HFFc6 (cell line): ENCODE measurements around the gene RAB3B. TPM values are rescaled to one million over a fixed set of nuclear protein-coding genes. Genes with fewer than 3 reads are reported as not detected.

Experiments
- DNase-seq: peaks from one replicate; pipeline ENCODE4 v3.0.0-alpha.2; 2018
- H3K27ac Mint-ChIP-seq: 2 replicates; pipeline ENCODE4 v1.8.0; 2020; ENCODE audit warnings: mild to moderate bottlenecking, mixed read lengths
- H3K27me3 Mint-ChIP-seq: 2 replicates; pipeline ENCODE4 v1.8.0; 2021; ENCODE audit warnings: mild to moderate bottlenecking, moderate library complexity, mixed read lengths; ENCODE audit not compliant: insufficient read depth
- H3K36me3 Mint-ChIP-seq: 2 replicates; pipeline ENCODE4 v1.8.0; 2021; ENCODE audit warnings: low read depth, mixed read lengths
- H3K4me1 Mint-ChIP-seq: 2 replicates; pipeline ENCODE4 v1.8.0; 2020; ENCODE audit warnings: low read depth, mixed read lengths
- H3K4me3 Mint-ChIP-seq: 2 replicates; pipeline ENCODE4 v1.8.0; 2020; ENCODE audit warnings: mild to moderate bottlenecking, moderate library complexity, mixed read lengths
- H3K9me3 Mint-ChIP-seq: 2 replicates; pipeline ENCODE4 v1.8.0; 2020; ENCODE audit warnings: mild to moderate bottlenecking, mixed read lengths
- CTCF ChIP-seq: fragments of 200-600 bp; sonication (generic); IDR thresholded peaks from 2 replicates; pipeline ENCODE4 v1.5.0; 2021; ENCODE audit warnings: antibody characterized with exemption, mild to moderate bottlenecking
- long read RNA-seq: library from polyadenylated mRNA; unstranded; transcript quantifications from one replicate; pipeline ENCODE4 v2.0.0, GENCODE V29; 2019
- total RNA-seq, 6 experiments: library from RNA; stranded (reverse); fragmentation: NEBNext Ultra II Directional; extraction: Animal tissue kit (Norgen Biotek cat#: 25700); gene quantifications; 2 replicates in 1 of 6; 3 replicates in 5 of 6; pipeline ENCODE4 v1.2.3, GENCODE V29; 2021

Gene RAB3B
- total RNA-seq = 100 to 1,000 TPM; 138 to 174 (median 157) TPM
- long read RNA-seq, full-length matches to known transcripts = 249 of 528 reads
- long read RNA-seq, partial matches to known transcripts = 34 of 528 reads
- long read RNA-seq, other reads (novel, unspliced or antisense) = 245 of 528 reads

GRCh38 chr1:51990478-51990965 lies at the start of gene RAB3B:
TSS of gene RAB3B (minus strand) at chr1:51990700. CDS start at chr1:51977117, 13,583 bp downstream.
- peaks cover 26% of the 10 kb centered on the region for H3K36me3 Mint-ChIP-seq
- H3K27me3 Mint-ChIP-seq = peaks cover 6% of the 10 kb centered on the region
- H3K4me1 Mint-ChIP-seq = peaks cover 40% of the 10 kb centered on the region
- peak; percentile 52 for DNase-seq
- H3K27ac Mint-ChIP-seq = peak within 1 kb of the TSS; percentile 61
- peak within 1 kb of the TSS; percentile 89 for H3K4me3 Mint-ChIP-seq
- H3K9me3 Mint-ChIP-seq = no peaks in the 10 kb centered on the region
- no peak; the same call in 1 of the 2 replicates for TF ChIP-seq CTCF

- no peak for TF ChIP-seq CTCF
- Mint-ChIP-seq H3K4me3 (no peak overlapping the region), H3K9me3 (no peaks in the 10 kb centered on the region), H3K27ac (no peak overlapping the region), H3K36me3 (no peaks in the 10 kb centered on the region; the same call in 1 of the 2 replicates), H3K27me3 (no peaks in the 10 kb centered on the region; the same call in none of the 2 replicates), H3K4me1 (peaks cover 14% of the 10 kb centered on the region)
- no peak for DNase-seq
Measured at GRCh38 chr1:52037909-52038308, 47.4 kb upstream of the RAB3B start.

- Mint-ChIP-seq H3K9me3 (no peaks in the 10 kb centered on the region), H3K27me3 (peaks cover 3% of the 10 kb centered on the region), H3K4me1 (peaks cover 15% of the 10 kb centered on the region), H3K27ac (no peak overlapping the region), H3K4me3 (no peak overlapping the region), H3K36me3 (peaks cover 4% of the 10 kb centered on the region)
- DNase-seq = no peak
- no peak for TF ChIP-seq CTCF
Measured at GRCh38 chr1:52037402-52037814, 46.9 kb upstream of the RAB3B start.

- H3K27me3 Mint-ChIP-seq = peaks cover 3% of the 10 kb centered on the region; the same call in 1 of the 2 replicates
- DNase-seq = no peak
- peak overlapping the region; percentile 94 for H3K4me3 Mint-ChIP-seq
- peak overlapping the region; percentile 97 for H3K27ac Mint-ChIP-seq
- peaks cover 27% of the 10 kb centered on the region for H3K36me3 Mint-ChIP-seq
- H3K9me3 Mint-ChIP-seq = no peaks in the 10 kb centered on the region
- no peak for TF ChIP-seq CTCF
- H3K4me1 Mint-ChIP-seq = peaks cover 44% of the 10 kb centered on the region
Measured at GRCh38 chr1:52034050-52034384, 43.5 kb upstream of the RAB3B start.

GRCh38 chr1:52033190-52034049 lies 42.9 kb upstream of the RAB3B start, which contains the start of gene KTI12:
TSS of gene KTI12 (minus strand) at chr1:52033810. CDS start at chr1:52033761, 49 bp downstream.
- H3K36me3 Mint-ChIP-seq = peaks cover 27% of the 10 kb centered on the region
- H3K9me3 Mint-ChIP-seq = no peaks in the 10 kb centered on the region
- DNase-seq = peak; percentile 84
- peaks cover 3% of the 10 kb centered on the region; the same call in 1 of the 2 replicates for H3K27me3 Mint-ChIP-seq
- peak within 1 kb of the TSS; percentile 97 for H3K27ac Mint-ChIP-seq
- peak within 1 kb of the TSS; percentile 94 for H3K4me3 Mint-ChIP-seq
- no peak for TF ChIP-seq CTCF
- peaks cover 44% of the 10 kb centered on the region for H3K4me1 Mint-ChIP-seq
